ENCODE results near the gene ATP8A2.
"Not testable (repeated sequence)": the region's sequence is repeated elsewhere in the genome, so short reads cannot be mapped to it uniquely, and the experiment has no call there.

The ATP8A2 gene

GRCh38 chr13:25772534-25772933 is 400.8 kb downstream of the ATP8A2 start:
- ATAC-seq, result not testable (repeated sequence)

- ATAC-seq, result not testable (repeated sequence)
Measured at GRCh38 chr13:25774056-25774455, 402.3 kb downstream of the ATP8A2 start.

GRCh38 chr13:25775275-25775674 is 403.5 kb downstream of the ATP8A2 start:
- ATAC-seq, result no peak

GRCh38 chr13:25775986-25776385 is 404.2 kb downstream of the ATP8A2 start:
- ATAC-seq, result no peak

GRCh38 chr13:25776722-25777121 is 404.9 kb downstream of the ATP8A2 start:
- no peak for ATAC-seq

GRCh38 chr13:25777509-25777908 is 405.7 kb downstream of the ATP8A2 start:
- ATAC-seq, result no peak

GRCh38 chr13:25778365-25778764 is 406.6 kb downstream of the ATP8A2 start:
- ATAC-seq, result no peak

GRCh38 chr13:25778808-25779305 is 407.1 kb downstream of the ATP8A2 start:
- no peak for ATAC-seq

- ATAC-seq, result no peak
Measured at GRCh38 chr13:25783076-25783475, 411.3 kb downstream of the ATP8A2 start.

GRCh38 chr13:25783601-25784024 is 411.8 kb downstream of the ATP8A2 start:
- no peak for ATAC-seq

- ATAC-seq, result no peak
Measured at GRCh38 chr13:25784119-25784518, 412.3 kb downstream of the ATP8A2 start.

GRCh38 chr13:25790137-25790536 is 418.4 kb downstream of the ATP8A2 start:
- not testable (repeated sequence) for ATAC-seq

GRCh38 chr13:25795277-25795676 is 423.5 kb downstream of the ATP8A2 start:
- ATAC-seq, result no peak

- ATAC-seq, result no peak
Measured at GRCh38 chr13:25796474-25796873, 424.7 kb downstream of the ATP8A2 start.

GRCh38 chr13:25798998-25799397 is 427.2 kb downstream of the ATP8A2 start:
- ATAC-seq, result no peak

- ATAC-seq, result no peak
Measured at GRCh38 chr13:25800523-25800922, 428.7 kb downstream of the ATP8A2 start.

GRCh38 chr13:25802579-25802978 is 430.8 kb downstream of the ATP8A2 start:
- no peak for ATAC-seq

GRCh38 chr13:25803641-25804040 is 431.9 kb downstream of the ATP8A2 start:
- ATAC-seq, result no peak

GRCh38 chr13:25806264-25806974 is 434.6 kb downstream of the ATP8A2 start:
- ATAC-seq, result peak; percentile 71 to 85

GRCh38 chr13:25807562-25807961 is 435.8 kb downstream of the ATP8A2 start:
- no peak for ATAC-seq

- ATAC-seq, result no peak
Measured at GRCh38 chr13:25811506-25811905, 439.7 kb downstream of the ATP8A2 start.

GRCh38 chr13:25816239-25816638 is 444.5 kb downstream of the ATP8A2 start:
- no peak for ATAC-seq

GRCh38 chr13:25819856-25820530 is 448.2 kb downstream of the ATP8A2 start:
- ATAC-seq, result no peak

- no peak for ATAC-seq
Measured at GRCh38 chr13:25821776-25822175, 450.0 kb downstream of the ATP8A2 start.
